ENCODE data around the gene TMPRSS4. TPM values are rescaled to one million over a fixed set of nuclear protein-coding genes. Genes with fewer than 3 reads are reported as not detected.

Gene TMPRSS4
- total and polyA plus RNA-seq, 9 of the 15 experiments (the other 6 are each of a cell fraction or from before 2014, with no cell fraction given) = 4.0 to 10.0 (median 5.6) TPM

DNA sequence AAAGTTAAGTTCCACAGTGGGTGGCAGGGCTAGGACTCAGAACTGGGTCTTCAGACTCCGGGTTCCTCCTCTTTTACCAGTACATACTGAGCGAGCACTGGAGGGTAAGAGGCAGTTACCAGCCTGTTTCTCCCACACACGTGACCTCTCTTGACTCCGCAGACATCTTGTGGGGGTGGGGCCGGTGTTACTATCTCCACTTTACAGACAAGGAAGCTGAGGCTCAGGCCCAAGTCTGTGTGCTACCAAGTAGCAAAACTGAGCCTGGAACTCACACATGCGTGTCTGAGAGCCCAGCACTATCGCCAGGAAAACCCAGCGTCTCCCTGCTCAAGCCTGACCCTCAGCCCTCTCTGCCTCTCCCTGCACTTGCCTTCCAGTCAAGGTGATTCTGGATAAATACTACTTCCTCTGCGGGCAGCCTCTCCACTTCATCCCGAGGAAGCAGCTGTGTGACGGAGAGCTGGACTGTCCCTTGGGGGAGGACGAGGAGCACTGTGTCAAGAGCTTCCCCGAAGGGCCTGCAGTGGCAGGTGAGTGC, 25.9 kb downstream of the TMPRSS4 start (continued):
- TF ChIP-seq, protein P1, sequence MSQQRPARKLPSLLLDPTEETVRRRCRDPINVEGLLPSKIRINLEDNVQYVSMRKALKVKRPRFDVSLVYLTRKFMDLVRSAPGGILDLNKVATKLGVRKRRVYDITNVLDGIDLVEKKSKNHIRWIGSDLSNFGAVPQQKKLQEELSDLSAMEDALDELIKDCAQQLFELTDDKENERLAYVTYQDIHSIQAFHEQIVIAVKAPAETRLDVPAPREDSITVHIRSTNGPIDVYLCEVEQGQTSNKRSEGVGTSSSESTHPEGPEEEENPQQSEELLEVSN (IDR thresholded peaks at IDR 0.05; ENCODE audit: borderline replicate concordance in 1 of 2, extremely low read depth in 1 of 2, insufficient read depth in 1 of 2, insufficient read length in 1 of 2, low read depth in 1 of 2, low read length in 1 of 2, poor library complexity in 1 of 2, severe bottlenecking in 1 of 2) = no peak
- no peak for TF ChIP-seq SAP30 (IDR thresholded peaks at IDR 0.05; ENCODE audit: borderline replicate concordance, insufficient read depth, low read depth, low read length, poor library complexity, severe bottlenecking)
- TF ChIP-seq CBX2 (IDR thresholded peaks at IDR 0.05; ENCODE audit: insufficient read depth, low read length, poor library complexity, severe bottlenecking) = no peak
- TF ChIP-seq CBFB (CRISPR knock-in tag; IDR thresholded peaks at IDR 0.05) = no peak
- no peak for TF ChIP-seq RFX5 (IDR thresholded peaks at IDR 0.05; ENCODE audit: low read depth, low read length)
- TF ChIP-seq, protein P2, sequence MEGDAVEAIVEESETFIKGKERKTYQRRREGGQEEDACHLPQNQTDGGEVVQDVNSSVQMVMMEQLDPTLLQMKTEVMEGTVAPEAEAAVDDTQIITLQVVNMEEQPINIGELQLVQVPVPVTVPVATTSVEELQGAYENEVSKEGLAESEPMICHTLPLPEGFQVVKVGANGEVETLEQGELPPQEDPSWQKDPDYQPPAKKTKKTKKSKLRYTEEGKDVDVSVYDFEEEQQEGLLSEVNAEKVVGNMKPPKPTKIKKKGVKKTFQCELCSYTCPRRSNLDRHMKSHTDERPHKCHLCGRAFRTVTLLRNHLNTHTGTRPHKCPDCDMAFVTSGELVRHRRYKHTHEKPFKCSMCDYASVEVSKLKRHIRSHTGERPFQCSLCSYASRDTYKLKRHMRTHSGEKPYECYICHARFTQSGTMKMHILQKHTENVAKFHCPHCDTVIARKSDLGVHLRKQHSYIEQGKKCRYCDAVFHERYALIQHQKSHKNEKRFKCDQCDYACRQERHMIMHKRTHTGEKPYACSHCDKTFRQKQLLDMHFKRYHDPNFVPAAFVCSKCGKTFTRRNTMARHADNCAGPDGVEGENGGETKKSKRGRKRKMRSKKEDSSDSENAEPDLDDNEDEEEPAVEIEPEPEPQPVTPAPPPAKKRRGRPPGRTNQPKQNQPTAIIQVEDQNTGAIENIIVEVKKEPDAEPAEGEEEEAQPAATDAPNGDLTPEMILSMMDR (IDR thresholded peaks at IDR 0.05 in 2 of 3, conservative IDR thresholded peaks at IDR 0.05 in 1 of 3; ENCODE audit: insufficient read depth in 2 of 3, low read depth in 1 of 3, low read length in 3 of 3) = no peak
- TF ChIP-seq MEIS2 (IDR thresholded peaks at IDR 0.05; ENCODE audit: partially characterized antibody) = no peak
- TF ChIP-seq HDAC3 (IDR thresholded peaks at IDR 0.05; ENCODE audit: borderline replicate concordance, partially characterized antibody) = peak; percentile 25
- TF ChIP-seq GATAD2A (IDR thresholded peaks at IDR 0.05) = 0 out of 2 replicates have a peak, but pooled peaks have one; percentile 30
- TF ChIP-seq, protein P3, sequence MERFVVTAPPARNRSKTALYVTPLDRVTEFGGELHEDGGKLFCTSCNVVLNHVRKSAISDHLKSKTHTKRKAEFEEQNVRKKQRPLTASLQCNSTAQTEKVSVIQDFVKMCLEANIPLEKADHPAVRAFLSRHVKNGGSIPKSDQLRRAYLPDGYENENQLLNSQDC (CRISPR knock-in tag; IDR thresholded peaks at IDR 0.05) = no peak
- TF ChIP-seq ZNF212 (CRISPR knock-in tag; IDR thresholded peaks at IDR 0.05) = no peak
- TF ChIP-seq ZNF121 (CRISPR knock-in tag; conservative IDR thresholded peaks at IDR 0.05) = no peak
- peak; percentile 21; the same call in 1 of the 2 replicates for TF ChIP-seq PHF8 (IDR thresholded peaks at IDR 0.05; ENCODE audit: borderline replicate concordance, low read length)
- TF ChIP-seq ELF4 (CRISPR knock-in tag; IDR thresholded peaks at IDR 0.05) = no peak
- no peak for TF ChIP-seq SAFB (IDR thresholded peaks at IDR 0.05; ENCODE audit: borderline replicate concordance, low read depth, low read length)
- 0 out of 2 replicates have a peak, but pooled peaks have one; percentile 14 for TF ChIP-seq ZNF24 (IDR thresholded peaks at IDR 0.05)
- TF ChIP-seq, protein P4, sequence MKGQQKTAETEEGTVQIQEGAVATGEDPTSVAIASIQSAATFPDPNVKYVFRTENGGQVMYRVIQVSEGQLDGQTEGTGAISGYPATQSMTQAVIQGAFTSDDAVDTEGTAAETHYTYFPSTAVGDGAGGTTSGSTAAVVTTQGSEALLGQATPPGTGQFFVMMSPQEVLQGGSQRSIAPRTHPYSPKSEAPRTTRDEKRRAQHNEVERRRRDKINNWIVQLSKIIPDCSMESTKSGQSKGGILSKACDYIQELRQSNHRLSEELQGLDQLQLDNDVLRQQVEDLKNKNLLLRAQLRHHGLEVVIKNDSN (CRISPR knock-in tag; IDR thresholded peaks at IDR 0.05) = peak; percentile 69
- no peak for TF ChIP-seq CHD1 (IDR thresholded peaks at IDR 0.05; ENCODE audit: low read length)
- peak; percentile 87 for TF ChIP-seq SMAD4 (CRISPR knock-in tag; conservative IDR thresholded peaks at IDR 0.05)
- TF ChIP-seq TAF7 (tag; IDR thresholded peaks at IDR 0.05) = no peak
- TF ChIP-seq SIX5 (IDR thresholded peaks at IDR 0.05; ENCODE audit: borderline replicate concordance in 1 of 2, insufficient read depth in 1 of 2, low read depth in 1 of 2, low read length in 2 of 2) = no peak
- TF ChIP-seq, protein P5, sequence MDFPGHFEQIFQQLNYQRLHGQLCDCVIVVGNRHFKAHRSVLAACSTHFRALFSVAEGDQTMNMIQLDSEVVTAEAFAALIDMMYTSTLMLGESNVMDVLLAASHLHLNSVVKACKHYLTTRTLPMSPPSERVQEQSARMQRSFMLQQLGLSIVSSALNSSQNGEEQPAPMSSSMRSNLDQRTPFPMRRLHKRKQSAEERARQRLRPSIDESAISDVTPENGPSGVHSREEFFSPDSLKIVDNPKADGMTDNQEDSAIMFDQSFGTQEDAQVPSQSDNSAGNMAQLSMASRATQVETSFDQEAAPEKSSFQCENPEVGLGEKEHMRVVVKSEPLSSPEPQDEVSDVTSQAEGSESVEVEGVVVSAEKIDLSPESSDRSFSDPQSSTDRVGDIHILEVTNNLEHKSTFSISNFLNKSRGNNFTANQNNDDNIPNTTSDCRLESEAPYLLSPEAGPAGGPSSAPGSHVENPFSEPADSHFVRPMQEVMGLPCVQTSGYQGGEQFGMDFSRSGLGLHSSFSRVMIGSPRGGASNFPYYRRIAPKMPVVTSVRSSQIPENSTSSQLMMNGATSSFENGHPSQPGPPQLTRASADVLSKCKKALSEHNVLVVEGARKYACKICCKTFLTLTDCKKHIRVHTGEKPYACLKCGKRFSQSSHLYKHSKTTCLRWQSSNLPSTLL (IDR thresholded peaks at IDR 0.05) = no peak
